NCI-H1436 treated with DMSO at 0.1 percent for 48 hours (cell line): Measurements from ENCODE around the gene BICRAL.
A peak's percentile ranks its signal among the peaks of the same experiment; 100 is the strongest.
"Not testable (repeated sequence)": the region's sequence is repeated elsewhere in the genome, so short reads cannot be mapped to it uniquely, and the experiment has no call there.

Experiments used
- DNase-seq: peaks from one replicate; lab custom pipeline; 2025; lab: John Stamatoyannopoulos, UW

The BICRAL gene

GRCh38 chr6:42781796-42782688 is at the start of gene BICRAL:
Gene BICRAL (plus strand): TSS chr6:42782052. CDS start chr6:42822023, 39,971 bp downstream.
- no peak for DNase-seq

- not testable (repeated sequence) for DNase-seq
Measured at GRCh38 chr6:42733867-42734481, 47.9 kb upstream of the BICRAL start.

- no peak for DNase-seq
Measured at GRCh38 chr6:42735976-42736375, 45.9 kb upstream of the BICRAL start.

- no peak for DNase-seq
Measured at GRCh38 chr6:42740725-42741124, 41.1 kb upstream of the BICRAL start.

- DNase-seq = peak; percentile 64
Measured at GRCh38 chr6:42742116-42742894, 39.5 kb upstream of the BICRAL start.

- DNase-seq = no peak
Measured at GRCh38 chr6:42744351-42744893, 37.4 kb upstream of the BICRAL start.

- DNase-seq = no peak
Measured at GRCh38 chr6:42745083-42745639, 36.7 kb upstream of the BICRAL start.

- DNase-seq = peak; percentile 93
Measured at GRCh38 chr6:42745640-42746462, 36.0 kb upstream of the BICRAL start, which contains the start of gene TBCC. Gene TBCC (minus strand): TSS chr6:42746103. CDS start chr6:42746073, 30 bp downstream.

- peak; percentile 34 for DNase-seq
Measured at GRCh38 chr6:42746463-42747391, 35.1 kb upstream of the BICRAL start.

- no peak for DNase-seq
Measured at GRCh38 chr6:42748203-42748898, 33.5 kb upstream of the BICRAL start.

GRCh38 chr6:42751055-42751454 is 30.8 kb upstream of the BICRAL start:
- no peak for DNase-seq

GRCh38 chr6:42754759-42755158 is 27.1 kb upstream of the BICRAL start:
- no peak for DNase-seq

- DNase-seq = no peak
Measured at GRCh38 chr6:42756722-42757121, 25.1 kb upstream of the BICRAL start.

GRCh38 chr6:42758756-42759430 is 23.0 kb upstream of the BICRAL start:
- DNase-seq = no peak

- no peak for DNase-seq
Measured at GRCh38 chr6:42761287-42762067, 20.4 kb upstream of the BICRAL start.

GRCh38 chr6:42762426-42762859 is 19.4 kb upstream of the BICRAL start:
- DNase-seq = no peak

GRCh38 chr6:42762950-42763349 is 18.9 kb upstream of the BICRAL start:
- no peak for DNase-seq
